Measurements from ENCODE around the gene RAB1A. TPM values are rescaled to one million over a fixed set of nuclear protein-coding genes. Genes with fewer than 3 reads are reported as not detected.
A peak's percentile ranks its signal among the peaks of the same experiment; 100 is the strongest.
"Not testable (repeated sequence)": the region's sequence is repeated elsewhere in the genome, so short reads cannot be mapped to it uniquely, and the experiment has no call there.

Gene RAB1A
- total RNA-seq, 1 experiment from 2014 or later = 79.1 TPM

GRCh38 chr2:65130664-65131175, 814 bp upstream of the RAB1A start:
- Histone ChIP-seq H3K9ac (ENCODE audit: low read length) (peak overlapping the region; percentile 68), H4K20me1 (ENCODE audit: insufficient read depth, low read depth, low read length) (peaks cover 33% of the 10 kb centered on the region), H3K4me2 (ENCODE audit: low read depth, low read length, poor library complexity, severe bottlenecking) (peak overlapping the region; percentile 75), H3K27ac (ENCODE audit: low read length) (no peak overlapping the region), H3K9me2 (replicated peaks; ENCODE audit: insufficient read depth, low read length) (no peaks in the 10 kb centered on the region), H3K27me3 (ENCODE audit: low read length) (no peaks in the 10 kb centered on the region), H3K9me3 (ENCODE audit: low read length) (no peaks in the 10 kb centered on the region), H3K4me1 (ENCODE audit: low read length) (peaks cover 32% of the 10 kb centered on the region), H3K36me3 (ENCODE audit: insufficient read depth, low read length) (peaks cover 5% of the 10 kb centered on the region; the same call in 1 of the 2 replicates), H3K4me3 (ENCODE audit: low read length) (peak overlapping the region; percentile 70), H3K79me2 (ENCODE audit: low read length) (peaks cover 42% of the 10 kb centered on the region), H2AFZ (ENCODE audit: low read length) (peak overlapping the region; percentile 84; the same call in 1 of the 2 replicates)
- peak; percentile 78 for DNase-seq

- peak overlapping the region; percentile 64 for H3K27ac ChIP-seq (ENCODE audit: low read length)
- no peaks in the 10 kb centered on the region for H3K9me2 ChIP-seq (replicated peaks; ENCODE audit: insufficient read depth, low read length)
- H3K4me2 ChIP-seq (ENCODE audit: low read depth, low read length, poor library complexity, severe bottlenecking) = peak overlapping the region; percentile 88
- H2AFZ ChIP-seq (ENCODE audit: low read length) = peak overlapping the region; percentile 63; the same call in 1 of the 2 replicates
- H3K4me1 ChIP-seq (ENCODE audit: low read length) = peaks cover 32% of the 10 kb centered on the region
- H3K27me3 ChIP-seq (ENCODE audit: low read length) = no peaks in the 10 kb centered on the region
- no peaks in the 10 kb centered on the region for H3K9me3 ChIP-seq (ENCODE audit: low read length)
- DNase-seq = peak; percentile 72
- H4K20me1 ChIP-seq (ENCODE audit: insufficient read depth, low read depth, low read length) = peaks cover 42% of the 10 kb centered on the region
- peaks cover 55% of the 10 kb centered on the region for H3K79me2 ChIP-seq (ENCODE audit: low read length)
- peak overlapping the region; percentile 95 for H3K9ac ChIP-seq (ENCODE audit: low read length)
- H3K36me3 ChIP-seq (ENCODE audit: insufficient read depth, low read length) = peaks cover 5% of the 10 kb centered on the region; the same call in 1 of the 2 replicates
- peak overlapping the region; percentile 76 for H3K4me3 ChIP-seq (ENCODE audit: low read length)
Measured at GRCh38 chr2:65129286-65129825, 550 bp downstream of the RAB1A start.

GRCh38 chr2:65128297-65129190, 1.4 kb downstream of the RAB1A start:
- H3K9me2 ChIP-seq (replicated peaks; ENCODE audit: insufficient read depth, low read length) = no peaks in the 10 kb centered on the region
- H3K9ac ChIP-seq (ENCODE audit: low read length) = peak overlapping the region; percentile 95
- H3K4me3 ChIP-seq (ENCODE audit: low read length) = peak overlapping the region; percentile 76
- peaks cover 5% of the 10 kb centered on the region; the same call in 1 of the 2 replicates for H3K36me3 ChIP-seq (ENCODE audit: insufficient read depth, low read length)
- H3K4me2 ChIP-seq (ENCODE audit: low read depth, low read length, poor library complexity, severe bottlenecking) = peak overlapping the region; percentile 88
- no peaks in the 10 kb centered on the region for H3K27me3 ChIP-seq (ENCODE audit: low read length)
- no peak overlapping the region for H2AFZ ChIP-seq (ENCODE audit: low read length)
- peak; percentile 63 for DNase-seq
- peaks cover 47% of the 10 kb centered on the region for H4K20me1 ChIP-seq (ENCODE audit: insufficient read depth, low read depth, low read length)
- no peak overlapping the region for H3K27ac ChIP-seq (ENCODE audit: low read length)
- peaks cover 63% of the 10 kb centered on the region for H3K79me2 ChIP-seq (ENCODE audit: low read length)
- peaks cover 32% of the 10 kb centered on the region for H3K4me1 ChIP-seq (ENCODE audit: low read length)
- H3K9me3 ChIP-seq (ENCODE audit: low read length) = no peaks in the 10 kb centered on the region

DNA sequence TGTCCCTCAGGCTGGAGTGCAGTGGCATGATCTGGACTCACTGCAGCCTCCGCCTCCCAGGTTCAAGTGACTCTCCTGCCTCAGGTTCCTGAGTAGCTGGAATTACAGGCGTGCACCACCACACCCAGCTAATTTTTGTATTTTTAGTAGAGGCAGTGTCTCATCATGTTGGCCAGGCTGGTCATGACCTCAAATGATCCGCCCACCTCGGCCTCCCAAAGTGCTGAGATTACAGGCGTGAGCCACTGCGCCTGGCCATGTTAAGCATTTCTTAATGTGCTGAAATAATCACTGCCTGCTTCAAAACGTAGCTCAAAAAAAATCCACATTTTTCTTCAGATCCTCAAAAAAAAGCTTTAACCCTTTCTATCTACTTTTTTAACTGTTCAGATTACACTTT, 4.4 kb downstream of the RAB1A start:
- H3K36me3 ChIP-seq (ENCODE audit: insufficient read depth, low read length); H3K9me2 ChIP-seq (replicated peaks; ENCODE audit: insufficient read depth, low read length); H3K9ac ChIP-seq (ENCODE audit: low read length); H3K9me3 ChIP-seq (ENCODE audit: low read length); H2AFZ ChIP-seq (ENCODE audit: low read length); H3K27ac ChIP-seq (ENCODE audit: low read length); DNase-seq; H3K4me2 ChIP-seq (ENCODE audit: low read depth, low read length, poor library complexity, severe bottlenecking); H3K4me3 ChIP-seq (ENCODE audit: low read length); H3K27me3 ChIP-seq (ENCODE audit: low read length): not testable (repeated sequence)
- Histone ChIP-seq H3K4me1 (ENCODE audit: low read length) (peaks cover 43% of the 10 kb centered on the region), H3K79me2 (ENCODE audit: low read length) (peaks cover 94% of the 10 kb centered on the region), H4K20me1 (ENCODE audit: insufficient read depth, low read depth, low read length) (peaks cover 62% of the 10 kb centered on the region)

- Histone ChIP-seq H2AFZ (ENCODE audit: low read length) (no peak overlapping the region), H3K9ac (ENCODE audit: low read length) (no peak overlapping the region), H3K79me2 (ENCODE audit: low read length) (peaks cover 100% of the 10 kb centered on the region), H3K4me1 (ENCODE audit: low read length) (peaks cover 32% of the 10 kb centered on the region), H3K36me3 (ENCODE audit: insufficient read depth, low read length) (no peaks in the 10 kb centered on the region), H3K27ac (ENCODE audit: low read length) (no peak overlapping the region), H3K27me3 (ENCODE audit: low read length) (no peaks in the 10 kb centered on the region), H3K4me2 (ENCODE audit: low read depth, low read length, poor library complexity, severe bottlenecking) (no peak overlapping the region), H3K9me3 (ENCODE audit: low read length) (no peaks in the 10 kb centered on the region), H3K4me3 (ENCODE audit: low read length) (no peak overlapping the region), H3K9me2 (replicated peaks; ENCODE audit: insufficient read depth, low read length) (no peaks in the 10 kb centered on the region), H4K20me1 (ENCODE audit: insufficient read depth, low read depth, low read length) (peaks cover 54% of the 10 kb centered on the region)
- DNase-seq = no peak
Measured at GRCh38 chr2:65122313-65122712, 7.6 kb downstream of the RAB1A start.

- Histone ChIP-seq H2AFZ (ENCODE audit: low read length) (no peak overlapping the region), H3K79me2 (ENCODE audit: low read length) (peaks cover 100% of the 10 kb centered on the region), H3K9me2 (replicated peaks; ENCODE audit: insufficient read depth, low read length) (no peaks in the 10 kb centered on the region), H3K4me3 (ENCODE audit: low read length) (no peak overlapping the region), H3K4me2 (ENCODE audit: low read depth, low read length, poor library complexity, severe bottlenecking) (peak overlapping the region; percentile 3), H3K36me3 (ENCODE audit: insufficient read depth, low read length) (no peaks in the 10 kb centered on the region), H3K4me1 (ENCODE audit: low read length) (peaks cover 31% of the 10 kb centered on the region), H3K9me3 (ENCODE audit: low read length) (no peaks in the 10 kb centered on the region), H3K9ac (ENCODE audit: low read length) (no peak overlapping the region), H4K20me1 (ENCODE audit: insufficient read depth, low read depth, low read length) (peaks cover 54% of the 10 kb centered on the region), H3K27ac (ENCODE audit: low read length) (no peak overlapping the region), H3K27me3 (ENCODE audit: low read length) (no peaks in the 10 kb centered on the region)
- DNase-seq = no peak
Measured at GRCh38 chr2:65120990-65121693, 8.8 kb downstream of the RAB1A start.

- Histone ChIP-seq H3K9me2 (replicated peaks; ENCODE audit: insufficient read depth, low read length) (no peaks in the 10 kb centered on the region), H3K4me3 (ENCODE audit: low read length) (no peak overlapping the region), H3K4me2 (ENCODE audit: low read depth, low read length, poor library complexity, severe bottlenecking) (no peak overlapping the region), H3K9me3 (ENCODE audit: low read length) (no peaks in the 10 kb centered on the region), H3K79me2 (ENCODE audit: low read length) (peaks cover 99% of the 10 kb centered on the region), H3K9ac (ENCODE audit: low read length) (no peak overlapping the region), H3K36me3 (ENCODE audit: insufficient read depth, low read length) (no peaks in the 10 kb centered on the region), H3K4me1 (ENCODE audit: low read length) (peaks cover 36% of the 10 kb centered on the region), H3K27ac (ENCODE audit: low read length) (no peak overlapping the region), H4K20me1 (ENCODE audit: insufficient read depth, low read depth, low read length) (peaks cover 51% of the 10 kb centered on the region), H3K27me3 (ENCODE audit: low read length) (no peaks in the 10 kb centered on the region), H2AFZ (ENCODE audit: low read length) (no peak overlapping the region)
- DNase-seq = no peak
Measured at GRCh38 chr2:65116645-65117044, 13.3 kb downstream of the RAB1A start.

GRCh38 chr2:65114921-65115320, 15.0 kb downstream of the RAB1A start:
- H3K9me3 ChIP-seq (ENCODE audit: low read length) = no peaks in the 10 kb centered on the region
- H3K9ac ChIP-seq (ENCODE audit: low read length) = no peak overlapping the region
- no peak for DNase-seq
- no peak overlapping the region for H3K4me3 ChIP-seq (ENCODE audit: low read length)
- H3K9me2 ChIP-seq (replicated peaks; ENCODE audit: insufficient read depth, low read length) = no peaks in the 10 kb centered on the region
- no peak overlapping the region for H3K4me2 ChIP-seq (ENCODE audit: low read depth, low read length, poor library complexity, severe bottlenecking)
- H4K20me1 ChIP-seq (ENCODE audit: insufficient read depth, low read depth, low read length) = peaks cover 46% of the 10 kb centered on the region
- H3K27ac ChIP-seq (ENCODE audit: low read length) = no peak overlapping the region
- H3K36me3 ChIP-seq (ENCODE audit: insufficient read depth, low read length) = no peaks in the 10 kb centered on the region
- no peak overlapping the region for H2AFZ ChIP-seq (ENCODE audit: low read length)
- no peaks in the 10 kb centered on the region for H3K27me3 ChIP-seq (ENCODE audit: low read length)
- H3K4me1 ChIP-seq (ENCODE audit: low read length) = peaks cover 22% of the 10 kb centered on the region
- peaks cover 99% of the 10 kb centered on the region for H3K79me2 ChIP-seq (ENCODE audit: low read length)

Measured in Karpas-422 (cell line).